ENCODE results near the gene CCDC7.
"Not testable (repeated sequence)": the region's sequence is repeated elsewhere in the genome, so short reads cannot be mapped to it uniquely, and the experiment has no call there.

The CCDC7 gene

DNA sequence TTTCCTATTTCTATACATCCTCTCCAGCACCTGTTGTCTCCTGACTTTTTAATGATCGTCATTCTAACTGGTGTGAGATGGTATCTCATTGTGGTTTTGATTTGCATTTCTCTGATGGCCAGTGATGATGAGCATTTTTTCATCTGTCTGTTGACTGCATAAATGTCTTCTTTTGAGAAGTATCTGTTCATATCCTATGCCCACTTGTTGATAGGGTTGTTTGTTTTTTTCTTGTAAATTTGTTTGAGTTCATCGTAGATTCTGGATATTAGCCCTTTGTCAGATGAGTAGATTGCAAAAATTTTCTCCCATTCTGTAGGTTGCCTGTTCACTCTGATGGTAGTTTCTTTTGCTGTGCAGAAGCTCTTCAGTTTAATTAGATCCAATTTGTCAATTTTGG is 253.7 kb downstream of the CCDC7 start:
- not testable (repeated sequence) for DNase-seq (ENCODE audit: low read depth)

DNA sequence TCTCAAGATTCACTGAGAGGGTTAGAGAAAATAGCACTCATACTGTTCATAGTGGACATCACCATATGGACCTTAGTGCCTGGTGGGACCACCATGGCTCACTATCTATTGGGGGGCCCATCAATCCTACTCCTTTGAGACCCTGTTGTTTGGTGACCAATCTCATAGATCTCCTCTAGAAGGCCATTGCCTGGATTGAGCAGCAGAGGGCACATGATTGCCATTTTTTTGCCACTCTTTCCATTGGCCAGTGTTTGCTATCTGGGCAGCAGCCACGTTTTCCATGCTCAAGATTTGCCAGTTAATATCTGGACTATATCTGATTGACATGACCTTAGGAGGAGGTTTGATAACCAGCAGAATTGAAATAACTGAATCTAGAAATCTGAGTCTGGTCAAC is 267.6 kb downstream of the CCDC7 start:
- no peak for DNase-seq (ENCODE audit: low read depth)

DNA sequence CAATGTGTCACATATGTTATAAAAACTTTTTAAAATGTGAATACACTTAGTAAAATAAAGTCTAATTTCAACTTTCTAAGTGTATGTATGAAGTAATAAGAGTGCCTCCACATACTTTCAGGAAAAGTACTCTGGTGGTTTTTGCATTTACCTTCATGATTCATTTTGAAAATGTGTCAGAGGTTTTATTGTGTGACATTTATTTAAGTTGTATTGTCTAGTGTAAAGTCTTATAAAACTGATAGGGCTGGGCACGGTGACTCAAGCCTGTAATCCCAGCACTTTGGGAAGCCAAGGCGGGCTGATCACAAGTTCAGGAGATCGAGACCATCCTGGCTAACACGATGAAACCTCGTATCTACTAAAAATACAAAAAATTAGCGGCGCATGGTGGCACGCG is 285.6 kb downstream of the CCDC7 start:
- DNase-seq (ENCODE audit: low read depth): no peak

DNA sequence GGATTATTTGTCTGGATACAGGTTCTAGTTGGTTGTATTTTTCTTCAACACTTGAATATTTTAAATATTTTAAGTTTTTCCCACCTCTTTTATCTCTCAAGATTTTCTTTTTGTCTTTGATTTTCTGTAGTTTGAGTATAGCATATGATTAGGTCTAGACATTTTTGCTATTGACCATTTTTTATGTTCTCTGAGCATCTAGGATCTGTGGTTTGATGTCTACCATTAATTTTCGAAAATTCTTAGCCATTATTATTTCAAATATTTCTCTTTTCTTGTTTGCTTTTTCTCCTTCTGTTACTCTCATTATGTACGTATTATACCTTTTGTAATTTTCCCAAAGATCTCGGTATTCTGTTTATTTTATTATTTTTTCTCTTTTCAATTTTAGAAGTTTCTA is 293.0 kb downstream of the CCDC7 start:
- no peak for DNase-seq (ENCODE audit: low read depth)

DNA sequence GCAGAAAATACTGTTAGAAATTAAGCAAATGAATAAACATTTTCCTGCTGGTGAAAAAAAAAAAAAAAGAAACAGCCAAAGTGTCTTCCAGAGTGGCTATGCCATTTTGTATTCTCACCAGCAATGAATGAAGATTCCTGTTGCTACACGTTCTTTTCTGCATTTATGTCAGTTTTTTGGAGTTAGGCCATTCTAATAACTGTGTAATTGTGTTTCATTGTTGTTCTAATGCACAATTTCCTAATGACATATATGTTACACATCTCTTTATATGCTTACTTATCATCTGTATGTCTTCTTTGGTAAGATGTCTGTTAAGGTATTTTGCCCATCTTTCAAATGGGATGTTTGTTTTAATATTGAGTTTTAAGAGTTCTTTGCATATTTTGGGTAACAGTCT is 298.4 kb downstream of the CCDC7 start:
- no peak for DNase-seq (ENCODE audit: low read depth)

DNA sequence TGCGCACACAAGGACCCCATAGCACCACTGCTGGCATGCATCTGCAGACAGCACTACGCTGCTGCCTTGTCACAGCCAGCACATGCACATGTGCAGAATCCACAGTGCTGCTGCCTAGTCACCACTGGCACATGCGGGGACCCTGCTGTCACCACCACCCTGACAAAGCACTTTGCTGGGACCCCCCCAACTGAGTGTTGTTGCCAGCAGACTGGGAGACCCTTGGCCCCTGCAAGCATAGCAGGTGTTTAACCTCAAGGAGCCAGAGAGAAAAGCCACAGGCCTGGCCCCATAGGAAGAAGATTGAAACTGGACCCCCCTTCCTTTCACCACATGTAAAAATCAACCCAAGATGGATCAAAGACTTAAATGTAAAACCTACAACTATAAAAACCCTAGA is 300.9 kb downstream of the CCDC7 start:
- DNase-seq (ENCODE audit: low read depth): no peak

DNA sequence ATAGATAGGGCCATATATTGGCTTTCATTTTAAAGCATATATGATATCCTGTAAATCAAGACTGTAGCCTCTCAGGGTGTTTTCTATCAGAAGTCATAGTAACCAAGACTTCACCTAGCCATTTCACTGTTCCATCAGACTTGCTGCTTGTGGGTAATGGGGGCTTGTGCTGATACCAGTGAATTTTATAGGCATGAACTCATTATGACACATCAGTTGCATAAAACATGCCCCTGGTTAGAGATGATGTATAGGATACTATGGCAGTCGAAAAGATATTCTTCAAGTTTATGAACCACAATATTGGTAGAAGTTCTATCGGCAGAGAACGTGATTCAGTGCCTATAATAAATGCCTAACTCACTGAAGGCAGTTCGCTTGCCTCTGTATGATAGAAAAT is 305.6 kb downstream of the CCDC7 start:
- DNase-seq (ENCODE audit: low read depth): no peak

DNA sequence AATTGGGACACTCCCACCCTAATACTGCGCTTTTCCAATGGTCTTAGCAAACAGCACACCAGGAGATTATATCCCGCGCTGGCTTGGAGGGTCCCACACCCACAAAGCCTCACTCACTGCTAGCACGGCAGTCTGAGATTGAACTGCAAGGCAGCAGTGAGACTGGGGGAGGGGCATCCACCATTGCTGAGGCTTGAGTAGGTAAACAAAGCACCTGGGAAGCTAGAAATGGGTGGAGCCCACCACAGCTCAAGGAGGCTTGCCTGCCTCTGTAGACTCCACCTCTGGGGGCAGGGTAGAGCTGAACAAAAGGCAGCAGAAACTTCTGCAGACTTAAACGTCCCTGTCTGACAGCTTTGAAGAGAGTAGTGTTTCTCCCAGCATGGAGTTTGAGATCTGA is 309.0 kb downstream of the CCDC7 start:
- DNase-seq (ENCODE audit: low read depth): not testable (repeated sequence)

DNA sequence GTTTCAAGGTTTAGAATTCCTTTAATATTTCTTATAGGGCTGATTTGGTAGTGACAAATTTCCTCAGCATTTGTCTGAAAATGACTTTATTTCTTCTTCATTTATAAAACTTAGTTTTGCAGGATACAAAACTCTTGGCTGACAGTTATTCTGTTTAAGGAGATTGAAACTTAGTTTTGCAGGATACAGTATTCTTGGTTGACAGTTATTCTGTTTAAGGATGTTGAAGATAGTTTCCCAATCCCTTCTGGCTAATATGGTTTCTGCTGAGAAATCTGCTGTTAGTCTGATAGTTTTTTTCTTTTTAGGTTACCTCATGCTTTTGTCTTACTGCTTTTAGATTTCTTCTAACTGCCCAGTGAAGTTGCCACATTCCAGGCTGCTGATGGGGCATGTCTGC is 325.3 kb downstream of the CCDC7 start:
- DNase-seq (ENCODE audit: low read depth): no peak

DNA sequence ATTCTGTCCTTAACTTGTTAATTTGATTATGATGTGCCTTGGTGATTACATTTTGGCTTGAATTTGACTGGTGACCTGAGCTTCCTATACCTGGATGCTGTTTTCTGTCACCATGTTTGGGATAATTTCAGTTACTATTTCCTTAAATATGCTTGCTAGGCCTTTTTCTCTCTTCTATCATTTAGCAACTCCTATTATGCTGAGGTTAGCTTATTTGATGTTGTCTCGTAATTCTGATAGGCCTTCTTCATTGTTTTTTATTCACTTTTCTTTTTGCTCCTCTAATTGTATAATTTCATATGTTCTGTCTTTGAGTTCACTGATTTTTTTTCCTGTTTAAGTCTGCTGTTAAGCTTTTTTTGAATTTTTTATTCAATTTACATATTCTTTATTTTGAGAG is 327.2 kb downstream of the CCDC7 start:
- DNase-seq (ENCODE audit: low read depth): no peak

DNA sequence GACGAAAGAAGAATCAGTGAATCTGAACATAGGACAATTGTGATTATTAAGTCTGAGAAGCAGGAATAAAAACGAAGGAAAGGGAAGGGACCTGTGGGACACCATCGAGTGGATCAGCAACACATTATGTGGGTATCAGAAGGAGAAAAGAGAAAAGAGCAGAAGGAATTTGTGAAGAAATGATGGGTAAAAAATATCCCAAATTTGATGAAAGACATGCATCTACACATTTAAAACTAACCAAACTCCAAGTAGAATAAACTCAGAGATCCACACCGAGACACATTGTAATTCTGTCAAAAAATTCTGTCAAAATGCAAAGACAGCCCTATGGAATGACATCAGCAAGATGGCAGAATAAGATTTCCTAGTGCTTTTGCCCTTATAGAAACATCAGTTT is 341.0 kb downstream of the CCDC7 start:
- no peak for DNase-seq (ENCODE audit: low read depth)

DNA sequence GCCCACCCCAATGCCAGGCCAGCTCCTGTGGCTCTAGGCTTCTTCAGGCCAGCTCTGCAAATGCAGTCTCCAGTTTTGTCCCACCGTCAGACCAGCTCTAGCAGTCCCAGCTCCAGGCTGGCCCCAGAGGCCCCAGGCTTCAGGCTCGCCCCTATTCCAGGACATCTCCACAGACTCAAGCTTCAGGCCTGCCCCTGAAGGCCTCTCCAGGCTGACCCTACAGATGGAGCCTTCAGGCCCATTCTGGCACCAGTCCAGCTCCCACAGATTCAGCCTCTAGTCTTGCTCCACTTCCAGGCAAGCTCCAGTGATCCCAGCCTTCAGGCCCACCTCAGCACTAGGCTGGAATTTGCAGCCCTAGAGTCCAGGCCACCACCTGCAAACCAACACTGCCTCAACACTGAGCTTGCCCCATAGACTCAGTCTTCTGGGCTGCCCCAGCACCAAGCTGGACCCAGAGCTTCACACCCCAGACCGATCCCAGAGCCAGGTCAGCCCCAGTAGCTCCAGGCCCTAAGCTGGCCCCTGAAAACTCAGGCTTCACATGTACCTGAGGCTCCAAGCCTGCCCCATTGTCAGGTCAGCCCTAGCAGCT is 341.8 kb downstream of the CCDC7 start:
- DNase-seq (ENCODE audit: low read depth): no peak

DNA sequence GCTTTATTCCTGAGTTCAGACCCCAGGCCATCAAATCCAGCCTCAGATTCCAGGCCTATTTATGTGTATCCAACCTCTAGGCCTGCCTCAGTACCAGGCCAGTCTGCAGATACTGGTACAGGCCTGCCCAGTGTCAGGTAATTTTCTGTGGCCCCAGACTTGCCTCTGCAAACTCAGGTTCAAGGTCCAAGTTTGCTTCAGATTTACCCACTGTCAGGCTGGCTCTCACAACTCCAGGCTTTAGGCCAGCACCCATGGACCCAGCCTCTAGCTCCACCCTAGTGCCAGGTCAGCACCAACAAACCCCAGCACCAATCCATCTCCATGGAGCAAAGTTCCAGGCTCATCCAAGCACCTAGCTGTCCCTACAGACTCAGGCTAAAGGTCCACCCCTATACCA is 342.4 kb downstream of the CCDC7 start:
- DNase-seq (ENCODE audit: low read depth): no peak

DNA sequence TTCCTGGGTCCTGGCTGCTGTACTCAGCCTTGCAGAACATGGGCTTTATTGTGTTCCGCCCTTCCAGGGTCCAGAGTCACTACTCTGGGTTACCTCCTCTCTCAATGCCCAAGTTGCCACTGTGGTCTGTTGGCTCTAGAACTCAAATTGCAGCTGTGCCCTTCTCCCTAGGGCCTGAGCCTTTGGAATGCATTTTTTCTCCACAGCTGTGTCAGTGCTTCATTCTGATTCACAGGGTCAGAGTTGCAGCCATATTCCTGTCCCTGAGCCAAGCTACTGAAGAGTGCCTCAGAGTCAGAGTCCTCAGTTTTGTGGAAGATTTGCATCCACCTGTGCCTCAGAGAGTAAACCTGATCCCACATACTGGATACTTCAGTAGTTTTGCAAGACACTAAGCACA is 344.5 kb downstream of the CCDC7 start:
- no peak for DNase-seq (ENCODE audit: low read depth)

DNA sequence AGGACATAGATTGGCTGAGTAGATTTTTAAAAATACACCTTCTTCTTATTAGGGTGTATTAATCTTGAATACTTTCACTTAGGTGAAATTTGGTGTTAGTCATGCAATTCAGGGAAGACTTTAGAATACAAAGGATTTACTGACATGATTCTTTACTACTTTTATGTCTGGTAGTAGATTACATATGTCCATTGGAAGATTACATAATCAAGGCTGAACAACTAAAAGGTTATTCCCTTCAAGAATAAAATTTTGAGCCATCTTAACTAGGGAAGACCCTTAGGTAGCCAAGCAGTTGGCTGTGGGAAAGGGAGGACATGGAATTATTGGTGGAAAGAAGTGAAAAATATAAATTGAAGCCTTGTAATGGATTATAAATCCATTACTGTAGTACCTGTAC is 347.1 kb downstream of the CCDC7 start:
- no peak for DNase-seq (ENCODE audit: low read depth)

DNA sequence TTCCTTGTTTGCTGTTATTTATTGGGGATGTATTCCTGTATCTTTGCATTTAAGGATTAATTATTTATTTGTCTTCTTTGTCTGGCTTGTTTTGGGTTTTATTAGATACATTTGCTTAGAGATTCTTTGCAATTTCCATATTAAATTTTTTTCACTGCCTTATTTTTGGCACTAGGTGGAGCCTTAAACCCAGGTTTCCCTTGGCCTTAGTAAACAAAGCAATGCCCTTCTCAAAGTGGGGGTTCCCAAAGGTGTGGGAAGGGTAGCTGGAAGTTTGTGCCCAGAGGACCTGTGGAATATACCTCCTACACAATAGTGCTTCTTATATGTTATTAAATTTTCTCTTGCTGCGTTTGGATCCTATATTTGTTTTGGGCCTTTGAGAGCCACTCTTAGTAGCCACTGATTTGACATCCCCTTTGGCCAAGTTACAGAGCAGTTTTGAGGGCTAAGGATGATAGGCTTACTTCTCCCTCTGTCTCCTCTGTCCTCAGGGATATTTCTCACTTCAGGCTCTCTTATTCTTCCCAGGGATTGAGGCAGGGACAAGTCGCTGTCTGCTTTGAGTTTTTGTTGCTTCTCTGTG is 349.8 kb downstream of the CCDC7 start:
- no peak for DNase-seq (ENCODE audit: low read depth)

DNA sequence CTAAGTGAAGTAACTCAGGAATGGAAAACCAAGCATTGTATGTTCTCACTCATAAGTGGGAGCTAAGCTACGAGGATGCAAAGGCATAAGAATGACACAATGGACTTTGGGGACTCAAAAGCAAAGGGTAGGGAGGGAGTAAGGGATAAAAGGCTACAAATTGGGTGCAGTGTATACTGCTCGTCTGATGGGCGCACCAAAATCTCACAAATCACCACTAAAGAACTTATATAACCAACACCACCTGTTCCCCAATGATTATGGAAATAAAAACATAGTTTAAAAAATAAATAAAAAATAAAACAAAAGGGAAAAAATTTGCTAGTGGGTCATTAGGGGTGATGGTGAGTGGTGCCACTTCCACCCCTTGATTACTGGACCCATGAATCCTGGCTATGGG is 351.5 kb downstream of the CCDC7 start:
- DNase-seq (ENCODE audit: low read depth): not testable (repeated sequence)

DNA sequence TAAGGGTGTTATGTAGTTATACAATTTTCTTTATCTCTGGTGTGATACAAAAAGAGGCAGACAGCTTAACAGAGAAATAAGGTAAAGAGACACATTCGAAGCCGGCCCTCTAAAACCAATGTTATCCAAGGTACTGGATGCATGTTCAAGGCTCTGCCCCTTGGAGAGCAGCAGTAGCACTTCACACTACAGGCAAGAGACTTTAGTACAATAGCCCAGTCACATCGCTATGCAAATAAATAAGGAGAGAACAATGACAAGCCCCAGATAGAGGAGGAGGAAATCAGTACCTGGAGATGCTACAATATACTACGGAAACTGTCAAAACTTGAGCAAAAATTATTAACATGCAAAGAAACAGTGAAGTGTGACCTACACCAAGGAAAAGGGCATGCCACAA is 401.0 kb downstream of the CCDC7 start:
- DNase-seq (ENCODE audit: low read depth): no peak

DNA sequence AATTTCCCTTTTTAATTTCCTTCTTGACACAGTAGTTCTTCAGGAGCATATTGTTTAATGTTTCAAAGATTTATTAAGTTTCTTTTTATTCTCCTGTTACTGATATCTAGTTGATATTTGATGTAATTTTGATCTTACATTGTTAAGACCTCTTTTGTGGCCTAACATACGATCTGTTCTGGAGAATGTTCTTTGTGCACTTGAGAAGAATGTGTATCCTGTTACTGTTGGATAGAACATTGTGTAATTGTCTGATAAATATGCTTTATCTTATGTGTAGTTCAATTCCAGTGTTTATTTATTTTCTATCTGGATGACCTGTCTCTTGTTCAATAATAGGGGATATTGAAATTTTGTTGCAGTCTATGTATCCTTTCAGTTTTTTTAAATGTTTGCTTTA is 405.4 kb downstream of the CCDC7 start:
- no peak for DNase-seq (ENCODE audit: low read depth)

DNA sequence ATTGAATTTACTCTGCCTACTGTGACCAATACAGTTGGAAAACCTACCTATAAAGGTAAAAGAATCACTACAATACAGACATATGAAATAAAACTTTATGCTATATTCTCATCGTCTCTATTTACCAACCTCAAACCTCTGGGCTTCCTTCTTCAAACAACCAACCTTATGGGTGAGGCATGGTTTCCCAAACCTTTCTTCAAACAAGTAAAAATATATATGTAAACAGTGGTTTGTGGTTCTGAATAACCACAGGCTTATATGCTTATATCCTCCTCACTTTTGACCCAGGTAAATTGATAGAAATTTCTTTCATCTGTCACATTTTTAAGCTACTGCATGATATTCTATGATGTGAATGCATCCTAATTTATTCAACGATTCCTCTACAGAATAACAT is 408.5 kb downstream of the CCDC7 start:
- DNase-seq (ENCODE audit: low read depth): no peak

DNA sequence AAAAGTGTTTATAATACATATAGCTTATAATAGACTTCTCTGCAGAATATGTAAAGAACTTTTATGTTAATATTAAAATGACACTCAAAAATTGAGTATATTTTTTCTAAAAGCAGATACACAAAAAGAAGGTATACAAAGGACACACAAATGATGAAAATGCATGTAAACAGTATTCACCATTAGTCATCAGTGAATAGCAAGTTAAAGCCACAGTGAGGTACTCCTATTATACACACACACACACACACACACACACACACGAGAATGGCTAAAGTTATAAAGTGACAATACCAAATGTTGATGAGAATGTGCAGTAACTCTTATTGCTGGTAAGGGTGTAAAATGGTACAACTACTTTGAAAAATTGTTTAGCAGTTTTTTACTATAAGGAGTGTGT is 419.2 kb downstream of the CCDC7 start:
- no peak for DNase-seq (ENCODE audit: low read depth)

DNA sequence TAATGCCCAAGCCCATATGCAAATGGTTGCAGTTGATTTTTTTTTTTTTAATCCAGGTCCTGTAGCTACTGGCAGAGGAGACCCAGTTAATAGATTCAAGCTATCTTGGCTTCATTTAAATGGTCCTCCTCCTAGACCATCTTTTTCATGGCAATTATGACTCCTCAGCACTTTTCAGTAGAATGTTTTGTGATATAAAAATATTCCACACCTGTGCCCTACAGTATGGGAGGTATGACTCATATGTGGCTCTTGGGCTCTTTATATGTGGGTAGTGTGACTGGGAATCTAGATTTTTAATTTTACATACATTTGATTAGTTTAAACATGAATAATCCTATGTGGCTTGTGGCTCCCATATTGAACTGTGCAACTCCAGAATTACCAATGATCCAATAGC is 432.0 kb downstream of the CCDC7 start:
- no peak for DNase-seq (ENCODE audit: low read depth)

DNA sequence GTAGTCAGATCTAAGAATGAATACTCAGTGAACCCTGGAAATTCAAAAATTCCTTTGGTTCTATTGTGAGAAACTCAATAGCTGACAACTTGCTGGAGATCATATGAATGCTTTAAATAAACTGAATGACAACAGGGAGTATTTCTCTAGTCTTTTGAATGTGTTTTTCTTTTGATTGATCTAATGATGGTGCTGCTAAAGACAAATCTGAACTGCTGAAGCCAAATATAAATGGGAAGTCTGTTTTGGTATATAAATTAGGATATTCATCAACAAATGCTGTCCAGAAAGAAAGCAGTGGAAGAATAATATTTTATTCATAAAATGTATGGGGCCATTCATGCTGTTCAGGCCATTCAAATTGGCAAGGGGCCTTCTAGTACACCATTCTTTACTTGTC is 432.7 kb downstream of the CCDC7 start:
- DNase-seq (ENCODE audit: low read depth): no peak

DNA sequence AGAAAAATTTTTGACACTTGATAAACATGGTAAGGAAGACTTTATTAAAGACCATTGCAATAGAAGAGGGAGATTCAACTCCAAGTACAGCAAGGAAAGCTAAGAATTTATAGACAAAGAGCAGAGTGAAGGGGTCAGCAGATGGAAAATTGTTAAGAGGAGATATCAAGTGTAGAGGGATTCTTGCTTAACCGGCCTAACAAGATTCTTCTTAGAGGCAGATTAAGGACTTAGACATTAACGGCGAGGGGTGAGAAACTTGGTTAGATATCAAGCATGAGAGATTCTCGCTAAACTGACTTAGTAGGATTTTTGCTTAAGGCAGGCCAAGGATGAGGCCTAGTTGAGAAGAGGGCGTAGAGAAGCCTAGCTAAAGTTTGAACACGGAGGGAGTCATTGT is 436.1 kb downstream of the CCDC7 start:
- DNase-seq (ENCODE audit: low read depth): no peak

DNA sequence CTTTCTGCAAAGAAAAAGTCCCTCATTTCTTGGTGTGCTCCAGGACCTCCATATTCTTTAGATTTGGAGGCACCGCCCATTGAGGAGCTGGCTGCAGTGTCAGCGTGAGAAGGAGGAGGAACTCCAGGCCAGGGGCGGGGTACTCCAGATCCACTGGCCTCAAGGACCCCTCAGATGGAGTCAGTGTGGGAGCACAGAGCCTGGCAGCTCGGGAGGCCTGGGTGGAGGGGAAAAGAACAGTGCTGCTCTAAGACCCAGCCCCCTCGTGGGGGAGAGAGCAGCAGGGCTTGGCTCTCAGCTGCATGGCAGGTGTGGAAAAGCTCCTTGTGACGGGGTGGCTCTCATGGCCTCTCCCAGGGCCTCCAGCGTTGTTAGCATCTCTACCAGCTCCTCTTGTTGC is 441.5 kb downstream of the CCDC7 start:
- no peak for DNase-seq (ENCODE audit: low read depth)

Data from stimulated activated CD8-positive, alpha-beta memory T cell treated with anti-CD3 and anti-CD28 coated beads, Interleukin-12 subunit alpha, Interleukin-12 subunit beta, amount 100 ng/mL, for 4 hours (primary cell).